Measurements from ENCODE around the gene MAST2. TPM values are rescaled to one million over a fixed set of nuclear protein-coding genes. Genes with fewer than 3 reads are reported as not detected.

Gene MAST2
- total RNA-seq (2014; rRNA removed; shearing (Covaris generic)) = 7.2 and 9.9 TPM in 2 replicates
- polyA plus RNA-seq (2015; cell fraction: cytosol; rRNA removed) = 21.3 and 27.5 TPM in 2 replicates
- polyA plus RNA-seq (2015; cell fraction: nucleus; rRNA removed) = 156 and 190 TPM in 2 replicates

GRCh38 chr1:45803299-45803780 lies at the start of gene MAST2:
TSS of gene MAST2 (plus strand) at chr1:45803612. CDS start at chr1:45803896, 284 bp downstream.
- DNase-seq (ENCODE audit: low read depth, low spot score) = peak; percentile 79
- in situ Hi-C loops (cut with HindIII; ENCODE audit: low pct_unique_long_range_greater_than_20kb, low sequenced_read_pairs) = no loop called here

DNA sequence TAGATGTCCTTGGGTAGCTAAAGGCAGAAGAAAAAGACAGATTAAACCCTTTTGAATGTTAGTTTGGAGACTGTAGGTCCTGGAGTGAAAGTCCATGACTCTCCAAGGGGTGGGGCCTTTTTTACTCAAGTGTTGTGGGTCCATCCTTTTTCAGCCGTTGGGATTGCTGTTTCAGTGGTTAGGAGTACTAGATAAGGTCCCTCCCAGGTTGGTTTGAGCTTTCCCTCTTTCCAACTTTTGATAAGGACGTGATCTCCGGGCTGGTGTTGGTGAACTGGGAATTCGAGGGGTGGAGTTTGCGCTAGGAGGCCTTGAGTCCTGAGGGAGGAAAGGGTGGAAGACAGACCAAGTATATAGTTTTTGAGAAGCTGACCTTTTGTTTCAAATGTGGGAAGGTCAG lies 47.7 kb upstream of the MAST2 start:
- no peak for DNase-seq (ENCODE audit: low read depth, low spot score)
- in situ Hi-C loops (cut with HindIII; ENCODE audit: low pct_unique_long_range_greater_than_20kb, low sequenced_read_pairs) = no loop called here

DNA sequence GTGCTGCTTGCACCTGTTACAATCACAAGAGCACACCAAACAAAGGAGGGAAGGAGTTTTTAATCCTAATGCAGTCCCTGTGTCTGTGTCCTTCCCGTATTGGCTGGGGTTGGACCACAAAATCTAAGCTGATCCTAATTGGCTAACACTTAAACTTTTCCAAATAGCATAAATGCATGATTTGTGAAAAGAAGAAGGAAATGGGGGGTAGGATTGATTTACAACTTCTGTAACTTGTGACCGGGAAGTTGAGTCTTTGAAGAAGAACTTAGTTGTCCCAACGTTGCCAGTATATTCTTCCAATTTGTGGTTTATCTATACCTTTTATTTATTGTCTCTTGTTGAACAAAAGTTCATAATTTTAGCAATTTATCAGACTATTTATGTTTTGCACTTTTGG lies 41.1 kb upstream of the MAST2 start:
- in situ Hi-C loops (cut with HindIII; ENCODE audit: low pct_unique_long_range_greater_than_20kb, low sequenced_read_pairs) = no loop called here
- DNase-seq (ENCODE audit: low read depth, low spot score) = no peak

- in situ Hi-C loops (cut with HindIII; ENCODE audit: low pct_unique_long_range_greater_than_20kb, low sequenced_read_pairs) = no loop called here
- DNase-seq (ENCODE audit: low read depth, low spot score) = no peak
Measured at GRCh38 chr1:45765999-45766792, 37.2 kb upstream of the MAST2 start.

DNA sequence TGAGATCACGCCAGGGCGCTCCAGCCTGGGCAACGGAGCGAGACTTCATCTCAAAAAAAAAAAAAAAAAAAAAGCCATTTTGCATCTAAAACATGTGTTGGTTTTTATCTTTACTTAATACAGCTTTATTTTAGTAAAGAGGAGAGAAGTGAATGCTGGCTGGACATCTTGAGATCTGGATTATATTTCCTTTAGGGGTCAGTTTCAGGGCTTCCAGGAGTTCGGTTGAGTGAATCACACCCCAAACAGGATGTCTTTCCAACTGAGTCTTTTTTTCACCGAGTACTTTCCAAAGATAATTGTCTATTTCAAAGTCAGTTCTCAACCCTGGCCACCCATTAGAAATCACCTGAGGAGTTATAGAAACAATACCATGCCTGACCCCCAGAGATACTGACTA lies 36.4 kb upstream of the MAST2 start:
- no peak for DNase-seq (ENCODE audit: low read depth, low spot score)
- in situ Hi-C loops (cut with HindIII; ENCODE audit: low pct_unique_long_range_greater_than_20kb, low sequenced_read_pairs) = no loop called here

GRCh38 chr1:45769261-45769932 lies 34.0 kb upstream of the MAST2 start:
- in situ Hi-C loops (cut with HindIII; ENCODE audit: low pct_unique_long_range_greater_than_20kb, low sequenced_read_pairs) = no loop called here
- peak; percentile 46 for DNase-seq (ENCODE audit: low read depth, low spot score)

GRCh38 chr1:45772971-45773370 lies 30.4 kb upstream of the MAST2 start:
- no peak for DNase-seq (ENCODE audit: low read depth, low spot score)
- in situ Hi-C loops (cut with HindIII; ENCODE audit: low pct_unique_long_range_greater_than_20kb, low sequenced_read_pairs) = no loop called here

DNA sequence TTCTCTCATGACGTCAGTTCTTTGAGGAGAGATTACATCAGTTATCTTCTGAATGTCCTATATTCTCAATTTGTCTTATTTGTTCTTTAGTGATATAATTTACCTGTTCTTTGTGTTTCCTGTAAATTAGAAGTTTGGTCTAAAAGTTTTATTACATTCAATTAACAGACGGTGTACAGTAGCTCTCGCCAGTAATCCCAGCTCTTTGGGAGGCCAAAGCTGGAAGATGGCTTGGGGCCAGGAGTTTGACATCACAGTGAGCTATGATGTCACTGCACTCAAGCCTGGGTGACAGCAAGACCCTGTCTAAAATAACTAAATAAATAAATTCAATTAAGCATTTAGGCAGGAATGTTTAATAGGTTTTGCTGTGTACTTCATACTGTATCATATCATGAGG lies 27.6 kb upstream of the MAST2 start:
- in situ Hi-C loops (cut with HindIII; ENCODE audit: low pct_unique_long_range_greater_than_20kb, low sequenced_read_pairs) = no loop called here
- DNase-seq (ENCODE audit: low read depth, low spot score) = no peak

GRCh38 chr1:45785583-45785982 lies 17.8 kb upstream of the MAST2 start:
- in situ Hi-C loops (cut with HindIII; ENCODE audit: low pct_unique_long_range_greater_than_20kb, low sequenced_read_pairs) = no loop called here

GRCh38 chr1:45787905-45788304 lies 15.5 kb upstream of the MAST2 start:
- in situ Hi-C loops (cut with HindIII; ENCODE audit: low pct_unique_long_range_greater_than_20kb, low sequenced_read_pairs) = no loop called here
- no peak for DNase-seq (ENCODE audit: low read depth, low spot score)

More at GRCh38 chr1:45785583-45785982, 17.8 kb upstream of the MAST2 start:
- peak; percentile 56 for DNase-seq (ENCODE audit: low read depth, low spot score)

- DNase-seq (ENCODE audit: low read depth, low spot score) = no peak
- in situ Hi-C loops (cut with HindIII; ENCODE audit: low pct_unique_long_range_greater_than_20kb, low sequenced_read_pairs) = no loop called here
Measured at GRCh38 chr1:45789601-45790000, 13.8 kb upstream of the MAST2 start.

DNA sequence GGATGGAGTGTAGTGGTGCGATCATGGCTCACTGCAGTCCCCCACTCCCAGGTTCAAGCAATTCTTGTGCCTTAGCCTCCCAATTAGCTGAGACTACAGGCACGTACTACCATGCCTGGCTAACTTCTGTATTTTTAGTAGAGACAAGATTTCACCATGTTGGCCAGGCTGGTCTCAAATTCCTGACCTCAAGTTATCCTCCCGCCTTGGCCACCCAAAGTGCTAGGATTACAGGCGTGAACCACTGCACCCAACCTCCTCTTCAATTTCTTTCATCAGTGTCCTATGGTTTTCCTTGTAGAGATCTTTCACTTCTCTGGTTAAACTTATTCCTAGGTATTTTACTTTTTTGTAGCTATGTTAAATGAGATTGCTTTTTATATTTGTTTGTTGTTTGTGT lies 10.7 kb upstream of the MAST2 start:
- in situ Hi-C loops (cut with HindIII; ENCODE audit: low pct_unique_long_range_greater_than_20kb, low sequenced_read_pairs) = no loop called here
- DNase-seq (ENCODE audit: low read depth, low spot score) = no peak

- in situ Hi-C loops (cut with HindIII; ENCODE audit: low pct_unique_long_range_greater_than_20kb, low sequenced_read_pairs) = no loop called here
Measured at GRCh38 chr1:45793942-45794604, 9.3 kb upstream of the MAST2 start.

DNA sequence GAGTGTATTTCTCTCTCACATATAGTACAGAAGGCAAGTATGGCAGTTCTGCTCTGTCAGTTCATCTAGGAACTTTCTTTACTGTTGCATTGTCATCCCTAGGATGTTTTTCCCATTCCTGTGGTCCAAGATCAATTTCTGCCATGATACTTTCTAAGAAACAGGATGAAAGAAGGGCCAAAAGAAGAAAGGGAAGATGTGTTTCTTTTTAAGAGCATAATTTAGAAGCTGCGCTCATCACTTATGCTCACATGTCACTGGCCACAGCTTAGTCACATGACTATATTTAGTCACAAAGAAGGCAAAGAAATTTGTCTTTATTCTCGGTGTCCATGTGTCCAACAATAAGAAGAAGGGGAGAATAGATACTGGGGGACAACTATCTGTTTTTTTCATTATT lies 7.0 kb upstream of the MAST2 start:
- peak; percentile 38 for DNase-seq (ENCODE audit: low read depth, low spot score)
- in situ Hi-C loops (cut with HindIII; ENCODE audit: low pct_unique_long_range_greater_than_20kb, low sequenced_read_pairs) = no loop called here

More at GRCh38 chr1:45793942-45794604, 9.3 kb upstream of the MAST2 start:
- peak; percentile 38 for DNase-seq (ENCODE audit: low read depth, low spot score)

DNA sequence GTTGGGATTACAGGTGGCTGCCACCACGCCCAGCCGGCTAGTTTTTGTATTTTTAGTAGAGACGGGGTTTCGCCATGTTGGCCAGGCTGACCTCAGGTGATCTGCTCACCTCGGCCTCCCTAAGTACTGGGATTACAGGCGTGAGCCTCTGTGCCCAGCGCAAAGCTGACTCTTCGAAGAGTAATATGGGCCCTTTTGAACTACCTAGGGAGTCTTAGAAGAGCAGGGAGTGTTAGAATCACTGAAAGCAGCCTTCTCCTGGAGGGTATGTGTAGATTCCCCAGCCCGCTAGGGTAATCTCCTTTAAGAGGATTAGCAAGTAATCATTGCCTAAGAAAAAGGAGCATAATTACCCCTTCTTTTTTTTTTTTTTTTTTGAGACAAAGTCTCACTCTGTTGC lies 6.5 kb upstream of the MAST2 start:
- in situ Hi-C loops (cut with HindIII; ENCODE audit: low pct_unique_long_range_greater_than_20kb, low sequenced_read_pairs) = no loop called here
- no peak for DNase-seq (ENCODE audit: low read depth, low spot score)

GRCh38 chr1:45800899-45801298 lies 2.5 kb upstream of the MAST2 start:
- no peak for DNase-seq (ENCODE audit: low read depth, low spot score)
- in situ Hi-C loops (cut with HindIII; ENCODE audit: low pct_unique_long_range_greater_than_20kb, low sequenced_read_pairs) = no loop called here

DNA sequence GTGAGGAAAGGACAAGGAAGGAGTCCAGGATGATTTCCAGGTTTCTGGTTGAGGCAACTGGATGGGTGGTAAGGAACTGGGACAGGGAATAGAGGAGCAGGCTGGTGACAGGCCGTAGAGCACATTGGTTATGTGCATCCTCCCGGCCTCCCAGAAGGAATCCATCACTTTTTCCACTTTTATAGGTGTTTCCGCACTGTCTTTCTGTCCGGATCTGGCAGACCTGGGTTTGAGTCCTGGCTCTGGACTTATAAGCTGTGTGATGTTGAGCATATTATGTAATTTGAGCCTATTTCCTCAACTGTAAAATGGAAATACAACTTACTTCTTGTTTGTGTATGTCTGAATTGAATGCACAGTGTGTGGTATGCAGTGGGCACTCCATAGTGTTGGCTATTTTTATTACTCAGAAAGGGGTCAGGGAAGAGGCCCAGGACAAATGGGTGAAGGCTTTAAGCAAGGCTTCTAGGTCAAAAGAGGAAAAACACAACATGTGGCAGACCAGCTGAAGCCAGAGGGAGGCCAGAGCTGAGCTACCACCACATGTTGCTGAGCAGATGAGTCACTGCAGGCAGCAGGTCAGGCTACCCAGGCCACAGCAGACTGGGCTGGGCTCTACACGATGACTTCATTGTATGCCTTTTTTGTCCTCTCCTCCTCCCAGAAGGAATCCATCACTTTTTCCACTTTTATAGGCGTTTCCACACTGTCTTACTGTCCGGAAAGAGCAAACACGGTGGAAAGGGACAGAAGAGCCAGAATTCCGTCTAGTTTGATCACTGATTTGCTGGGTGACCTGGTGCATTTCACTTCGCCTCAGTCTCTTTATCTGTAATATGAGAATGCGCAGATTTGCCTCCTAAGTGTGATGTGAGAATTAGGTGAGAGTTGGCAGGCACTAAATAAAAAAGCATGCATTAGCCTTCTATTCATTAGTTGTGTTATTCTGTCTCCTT lies 791 bp upstream of the MAST2 start:
- DNase-seq (ENCODE audit: low read depth, low spot score) = peak; percentile 73

More for the DNA sequence above, 791 bp upstream of the MAST2 start:
- in situ Hi-C loops (cut with HindIII; ENCODE audit: low pct_unique_long_range_greater_than_20kb, low sequenced_read_pairs) = no loop called here

All from SK-MEL-5 (cell line).